ENCODE results near the gene TADA1.
A peak's percentile ranks its signal among the peaks of the same experiment; 100 is the strongest.

The TADA1 gene

DNA sequence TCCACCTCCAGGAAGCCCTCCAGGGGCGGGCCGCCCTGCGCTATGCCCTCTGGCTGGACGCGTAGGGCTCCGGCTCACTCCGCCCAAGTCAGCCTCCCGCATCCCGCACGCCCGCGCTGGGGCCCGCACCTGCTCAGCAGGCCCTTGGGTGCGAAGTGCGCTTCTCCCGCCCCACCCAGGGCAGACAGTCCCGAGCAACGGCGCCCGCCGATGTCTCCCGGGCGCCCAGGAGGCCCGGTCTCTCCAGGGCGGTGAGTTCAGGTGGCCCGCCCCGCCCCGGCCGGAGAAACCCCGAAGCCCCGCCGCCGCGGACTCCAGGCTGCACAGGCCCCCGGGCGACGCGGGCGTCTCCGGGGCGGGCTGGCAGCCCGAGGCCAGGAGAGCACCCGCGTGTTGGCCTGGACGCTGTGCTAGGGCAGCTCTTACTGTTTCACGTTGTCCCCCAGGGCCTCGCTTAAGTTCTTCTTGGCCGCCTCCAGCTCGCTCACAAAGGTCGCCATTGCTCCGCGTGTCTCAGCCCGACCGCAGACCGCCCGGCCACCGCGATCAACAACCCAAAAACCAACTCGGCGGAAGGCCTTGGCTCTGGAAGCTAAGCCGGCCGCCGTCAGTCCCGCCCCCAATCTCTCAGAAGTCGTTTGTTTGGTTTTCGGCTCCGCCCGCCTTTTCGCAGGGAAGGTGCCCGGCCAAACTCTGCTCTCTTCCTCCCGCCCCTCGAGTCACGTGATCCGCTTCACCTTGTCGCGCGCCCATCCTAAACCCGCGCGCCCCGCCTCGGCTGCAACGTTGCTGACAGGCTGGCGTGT, at the start of gene TADA1:
TSS of gene TADA1 (minus strand) at position 531 of the 806 bp plus-strand sequence. CDS start at position 500, 31 bp downstream.
- DNase-seq = peak; percentile 93 to 96 (median 96)

- peak in 2 of 3 donors; percentile 15 to 37 for DNase-seq
Observed at GRCh38 chr1:166924823-166925541, 48.9 kb upstream of the TADA1 start.

GRCh38 chr1:166920561-166921475, 44.8 kb upstream of the TADA1 start:
- DNase-seq = peak in 2 of 3 donors; percentile 35 to 44

DNA sequence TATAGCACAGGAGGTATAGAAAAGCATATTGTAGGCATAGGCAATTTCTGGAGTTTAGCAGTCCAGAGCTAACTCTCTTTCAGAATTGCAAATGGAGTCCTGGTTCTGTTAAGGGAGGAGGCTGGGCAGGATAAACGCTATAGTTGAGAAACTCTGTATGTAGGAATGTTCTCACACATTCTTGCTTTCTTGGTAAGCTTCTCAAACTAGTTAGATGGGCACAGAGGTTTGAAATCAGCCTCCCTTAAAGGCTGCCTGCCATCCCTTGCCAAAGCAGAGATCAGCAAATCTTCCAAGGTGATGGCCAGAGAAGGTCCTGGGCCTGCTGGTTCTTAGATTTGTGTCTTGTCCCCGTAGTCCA, 42.9 kb upstream of the TADA1 start:
- DNase-seq = no peak

- DNase-seq = no peak
Observed at GRCh38 chr1:166918088-166918955, 42.3 kb upstream of the TADA1 start.

GRCh38 chr1:166915941-166916340, 39.9 kb upstream of the TADA1 start:
- DNase-seq = no peak

- DNase-seq = no peak
Observed at GRCh38 chr1:166915042-166915441, 39.0 kb upstream of the TADA1 start.

- no peak for DNase-seq
Observed at GRCh38 chr1:166914111-166914510, 38.0 kb upstream of the TADA1 start.

- no peak for DNase-seq
Observed at GRCh38 chr1:166911624-166912023, 35.6 kb upstream of the TADA1 start.

GRCh38 chr1:166910396-166910994, 34.4 kb upstream of the TADA1 start:
- DNase-seq = peak; percentile 75 to 79 (median 78)

DNA sequence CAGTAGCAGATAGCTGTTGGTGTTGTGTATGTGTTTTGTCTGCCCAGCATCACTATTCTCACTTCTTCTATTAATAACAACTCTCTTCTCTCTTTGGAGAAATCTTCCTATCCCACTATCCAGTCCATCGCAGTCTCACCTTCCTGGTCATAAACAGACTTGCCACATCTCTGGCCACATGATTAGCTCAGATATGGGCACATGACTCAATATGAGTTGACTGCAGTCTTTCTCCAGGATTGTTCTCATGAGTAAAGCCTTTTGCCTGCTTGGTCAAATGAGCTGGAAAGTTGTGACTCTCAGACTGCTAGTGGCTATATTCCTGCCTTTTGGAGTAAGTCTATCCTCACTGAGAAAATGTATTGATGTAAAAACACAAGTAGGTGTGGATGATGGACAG, 32.9 kb upstream of the TADA1 start:
- peak in 1 of 3 donors; percentile 25 for DNase-seq

DNA sequence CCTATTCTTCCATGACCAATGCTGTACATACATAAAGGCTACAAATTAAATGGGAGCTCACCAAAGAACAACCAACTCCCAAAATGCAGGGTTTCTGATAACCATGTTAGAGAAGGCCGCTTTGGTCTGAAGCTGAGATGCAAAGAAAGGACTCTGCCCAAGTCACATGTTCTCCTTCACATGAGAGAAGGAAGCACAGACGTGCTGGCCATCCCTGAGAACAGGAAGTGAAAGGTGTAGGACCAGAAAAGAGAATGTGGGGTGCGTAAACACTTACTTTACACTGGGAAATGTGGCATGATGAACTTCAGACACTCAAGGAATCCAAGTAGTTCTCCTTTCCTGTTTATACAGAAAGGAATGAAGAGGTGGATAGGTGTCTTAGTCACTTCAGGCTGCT, 31.7 kb upstream of the TADA1 start:
- no peak for DNase-seq

DNA sequence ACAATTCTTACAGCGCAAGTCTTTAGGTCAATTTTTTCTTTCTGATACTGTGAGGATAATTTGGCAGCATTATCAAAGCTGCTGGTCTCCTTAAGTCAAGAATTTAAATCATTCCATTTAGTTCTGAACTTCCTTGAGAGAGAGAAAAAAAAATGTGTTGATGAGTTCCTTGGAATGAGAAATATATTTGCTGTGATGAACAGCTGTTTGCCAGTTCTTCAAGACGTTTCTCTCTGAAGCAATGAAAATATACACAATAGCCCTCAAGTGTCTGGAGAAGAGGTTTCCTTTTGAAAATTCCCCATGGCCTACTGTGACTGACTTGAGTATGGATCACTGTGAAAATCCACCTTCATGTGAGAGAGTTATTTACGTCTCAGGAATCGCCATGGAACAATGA, 31.0 kb upstream of the TADA1 start:
- no peak for DNase-seq

GRCh38 chr1:166906647-166907046, 30.6 kb upstream of the TADA1 start:
- DNase-seq = no peak

- DNase-seq = no peak
Observed at GRCh38 chr1:166905900-166906299, 29.8 kb upstream of the TADA1 start.

- no peak for DNase-seq
Observed at GRCh38 chr1:166905136-166905535, 29.1 kb upstream of the TADA1 start.

GRCh38 chr1:166903232-166903631, 27.2 kb upstream of the TADA1 start:
- peak; percentile 82 to 88 (median 84) for DNase-seq

DNA sequence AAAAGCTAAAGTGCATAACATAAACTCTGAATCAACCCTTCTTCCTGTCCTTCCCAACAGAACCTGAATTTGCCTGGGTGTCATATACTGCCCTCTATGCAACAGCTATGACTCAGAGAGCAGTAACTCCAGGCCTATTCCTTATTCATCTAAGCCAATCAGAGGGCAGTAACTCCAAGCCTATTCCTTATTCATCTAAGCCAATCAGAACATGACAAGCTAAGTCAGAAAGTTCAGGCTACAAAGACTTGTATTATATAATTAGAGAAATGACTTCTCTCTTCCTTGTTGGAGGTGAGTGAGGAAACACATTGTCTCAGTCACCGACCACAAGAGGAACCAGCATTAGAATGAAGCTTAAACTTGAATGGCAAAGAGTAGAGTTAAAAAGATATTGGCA, 26.2 kb upstream of the TADA1 start:
- peak; percentile 84 to 94 (median 92) for DNase-seq

DNA sequence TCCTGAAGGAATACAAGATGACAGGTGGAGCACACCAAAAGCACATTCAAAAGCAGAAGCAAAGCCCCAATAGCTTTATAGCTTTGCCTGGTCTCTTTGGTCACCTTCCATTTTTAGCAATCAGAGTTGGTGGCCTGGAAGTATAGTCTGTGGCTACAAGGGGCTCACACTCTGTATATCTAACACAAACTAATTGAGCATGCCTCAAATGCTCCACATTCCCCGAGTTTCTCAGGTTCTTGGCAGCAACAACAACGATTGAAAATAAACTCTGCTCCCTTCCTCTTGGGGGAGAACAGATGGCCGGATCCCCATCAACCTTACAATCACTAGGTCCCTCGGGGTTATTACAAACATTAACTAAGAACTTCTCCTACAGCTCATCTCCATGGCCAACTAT, 24.9 kb upstream of the TADA1 start:
- no peak for DNase-seq

DNA sequence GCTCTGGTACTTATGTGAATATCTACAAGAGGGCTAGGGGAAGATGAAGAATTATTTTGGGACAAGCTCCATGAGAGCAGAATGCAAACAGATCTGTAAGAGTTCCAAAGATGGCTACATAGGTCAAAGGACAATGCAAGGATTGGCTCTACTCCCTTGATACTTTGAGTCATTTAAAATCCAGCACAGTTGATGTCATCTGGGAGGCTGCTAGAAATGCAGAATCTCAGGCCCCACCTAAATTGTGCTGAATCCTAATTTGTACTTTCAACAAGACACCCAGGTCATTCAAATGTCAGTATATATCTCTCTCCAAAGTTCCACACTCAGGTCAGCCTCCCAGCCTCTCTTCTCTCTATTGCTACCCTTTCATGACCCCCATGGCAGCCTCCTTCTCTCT, 23.7 kb upstream of the TADA1 start:
- DNase-seq = no peak

DNA sequence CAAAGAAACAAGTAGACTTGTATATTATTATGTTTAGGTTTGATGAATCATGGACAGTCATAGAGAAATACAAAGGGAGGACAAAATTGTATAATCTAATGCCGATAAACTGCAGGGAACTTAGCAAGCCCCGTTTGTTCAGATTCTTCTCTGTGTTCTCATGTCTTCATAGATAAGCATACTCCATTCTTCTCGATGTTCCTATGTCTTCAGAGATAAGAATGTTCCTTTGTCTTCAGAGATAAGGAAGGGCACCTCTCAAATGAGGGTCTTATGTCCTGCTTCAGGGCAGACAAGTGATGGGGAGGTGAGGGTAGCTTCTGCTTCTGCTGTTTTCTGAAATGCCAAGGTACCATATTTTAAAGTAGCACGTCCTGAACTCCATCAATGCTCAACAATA, 19.7 kb upstream of the TADA1 start:
- DNase-seq = no peak

- DNase-seq = no peak
Observed at GRCh38 chr1:166889776-166890175, 13.7 kb upstream of the TADA1 start.

All from suppressor macrophage treated with lipopolysaccharide for 1 hour (primary cell).